SK-N-DZ (cell line): ENCODE data around the gene GPR141.
"Not testable (repeated sequence)": the region's sequence is repeated elsewhere in the genome, so short reads cannot be mapped to it uniquely, and the experiment has no call there.

Experiments
- DNase-seq: peaks from one replicate; pipeline ENCODE4 v3.0.0-alpha.2; 2015; ENCODE audit warnings: low spot score

Gene GPR141

DNA sequence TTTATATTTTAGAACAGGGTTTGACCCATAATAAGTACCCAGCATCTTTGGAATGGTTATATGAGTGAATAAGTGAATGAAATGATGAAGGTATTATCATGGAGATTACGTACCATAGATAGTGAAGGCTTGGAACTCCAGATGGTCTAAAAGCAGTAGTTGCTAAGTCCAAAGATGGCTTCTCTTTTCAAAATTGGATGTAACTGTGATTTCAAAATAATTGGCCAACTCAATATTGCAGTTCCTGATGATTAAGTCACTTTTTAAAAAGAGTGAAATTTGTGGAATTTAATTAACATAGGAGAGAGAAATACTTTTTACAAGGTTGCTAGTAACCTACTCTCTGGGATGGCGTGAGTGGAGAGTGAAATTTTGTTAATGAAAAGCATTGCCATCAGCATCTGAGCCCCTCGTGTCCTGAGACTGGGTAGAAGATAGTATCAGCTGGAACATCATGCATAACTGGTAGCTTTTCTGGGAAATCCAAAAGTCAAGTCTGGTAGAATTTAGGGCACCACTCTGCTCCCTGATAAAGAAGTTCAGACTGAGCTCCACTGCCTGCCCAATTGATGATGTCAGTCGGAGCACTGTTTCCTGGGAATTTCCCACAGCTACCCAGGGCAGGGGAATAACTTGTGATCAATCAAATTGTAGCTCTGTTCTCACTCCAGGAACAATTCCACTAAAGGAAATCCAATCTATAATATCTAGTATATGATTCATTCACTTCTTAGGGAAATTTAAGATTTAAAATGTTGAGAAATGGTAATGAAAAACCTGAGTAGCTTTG, 3.2 kb downstream of the GPR141 start:
- no peak for DNase-seq

DNA sequence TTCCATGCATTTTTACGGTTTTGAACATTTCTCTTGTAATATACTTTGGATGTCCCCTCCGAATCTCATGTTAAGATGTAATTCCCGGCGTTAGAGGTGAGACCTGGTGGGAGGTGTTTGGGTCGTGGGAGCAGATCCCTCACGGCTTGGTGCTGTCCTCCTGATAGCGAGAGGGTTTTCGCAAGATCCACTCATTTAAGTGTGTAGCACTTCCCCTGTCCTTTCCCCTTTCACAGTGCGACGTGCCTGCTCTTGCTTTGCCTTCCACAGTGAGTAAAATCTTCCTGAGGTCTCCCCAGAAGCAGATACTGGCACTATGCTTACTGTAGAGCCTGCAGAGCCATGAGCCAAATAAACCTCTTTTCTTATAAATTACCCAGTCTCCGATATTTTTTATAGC, 6.6 kb downstream of the GPR141 start:
- no peak for DNase-seq

DNA sequence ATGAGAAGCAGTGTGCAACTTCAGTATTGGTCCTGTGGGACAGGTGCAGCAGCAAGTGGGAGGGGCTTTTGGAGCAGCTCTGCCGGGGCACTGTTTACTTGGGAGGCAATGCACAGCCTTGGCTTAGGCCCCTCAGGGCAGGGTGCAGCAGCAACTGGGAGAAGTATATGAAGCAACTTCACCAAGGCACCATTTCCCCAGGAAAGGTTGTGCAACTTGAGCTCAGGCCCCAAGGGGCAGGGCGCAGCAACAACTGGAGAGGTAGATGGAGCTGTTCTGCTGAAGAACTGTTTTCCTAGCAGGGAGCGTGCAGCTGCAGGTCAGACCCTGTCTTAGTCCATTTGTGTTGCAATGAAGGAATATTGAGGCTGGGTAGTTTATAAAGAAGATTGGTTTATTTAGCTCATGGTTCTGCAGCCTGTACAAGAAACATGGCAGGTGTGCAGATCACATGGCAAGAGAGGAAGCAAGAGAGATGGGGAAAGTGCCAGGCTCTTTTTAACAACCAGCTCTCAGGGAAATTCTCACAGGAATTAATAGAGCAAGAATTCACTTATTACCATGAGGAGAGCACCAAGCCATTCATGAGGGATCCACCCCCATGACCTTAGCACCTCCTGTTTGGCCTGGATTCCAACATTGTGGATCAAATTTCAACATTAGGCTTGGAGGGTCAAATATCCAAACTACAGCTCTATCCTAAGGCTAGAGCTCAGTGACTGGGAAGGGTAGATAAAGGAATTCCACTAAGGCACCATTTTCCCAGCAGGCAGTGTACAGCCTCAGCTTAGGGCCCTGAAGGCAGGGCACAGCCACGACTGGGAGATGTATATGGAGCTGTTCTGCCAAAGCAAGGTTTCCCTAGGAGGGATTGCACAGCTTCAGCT, 10.9 kb downstream of the GPR141 start:
- no peak for DNase-seq

DNA sequence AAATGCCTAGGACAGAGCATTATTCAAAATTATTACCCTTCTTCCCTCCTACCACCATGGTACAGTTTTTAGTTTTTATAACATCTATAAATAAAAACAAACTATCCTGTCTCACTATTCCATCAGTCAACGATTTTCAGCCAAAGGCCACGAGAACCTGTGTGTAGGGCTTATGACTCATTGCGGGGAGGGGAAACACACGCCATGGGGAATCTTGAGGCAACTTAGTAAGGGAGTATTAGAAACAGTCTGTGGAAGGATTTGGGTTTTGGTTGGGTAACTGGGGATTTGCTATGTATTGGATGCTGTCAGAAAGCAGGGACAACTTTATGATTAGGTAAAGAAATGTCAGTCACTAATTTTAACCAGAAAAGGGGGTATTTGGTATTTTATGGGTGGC, 14.7 kb downstream of the GPR141 start:
- DNase-seq = no peak

DNA sequence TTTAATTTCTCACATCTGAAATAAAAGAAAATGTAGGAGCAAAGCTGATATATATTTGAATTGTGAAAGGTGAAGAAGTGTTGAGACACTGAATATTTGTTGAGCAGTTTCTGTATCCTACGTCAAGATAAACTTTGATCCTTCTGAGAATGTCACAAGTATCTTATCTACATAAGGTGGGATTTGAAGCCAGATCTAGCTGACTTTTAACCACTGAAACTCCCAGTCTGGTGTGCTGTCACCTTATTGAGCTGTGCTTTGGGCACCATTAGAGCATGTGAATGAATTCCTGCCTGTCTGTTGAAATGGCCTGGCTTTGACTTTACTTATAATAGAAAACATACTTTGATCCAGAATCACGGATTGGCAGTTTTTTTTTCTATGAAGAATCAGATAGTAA, 15.2 kb downstream of the GPR141 start:
- DNase-seq = no peak

DNA sequence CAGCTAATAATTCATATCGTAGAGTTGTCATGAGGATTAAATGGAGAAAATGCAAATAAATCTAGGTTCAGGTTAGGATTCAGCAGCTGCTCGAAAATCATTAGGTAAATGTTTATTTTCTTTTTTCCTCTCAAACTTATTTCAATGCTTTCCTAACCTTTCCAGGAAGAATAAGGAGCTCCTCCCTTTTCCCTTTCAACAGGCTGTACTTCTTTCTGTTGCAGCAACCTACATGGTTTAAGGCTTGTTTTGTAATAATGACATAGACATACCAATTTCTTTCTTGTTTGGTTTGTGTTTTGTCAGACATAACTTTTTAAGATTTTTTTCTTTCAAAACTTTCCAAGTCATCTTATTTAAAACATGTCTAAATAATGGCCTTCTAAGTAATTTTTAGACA, 18.2 kb downstream of the GPR141 start:
- no peak for DNase-seq

DNA sequence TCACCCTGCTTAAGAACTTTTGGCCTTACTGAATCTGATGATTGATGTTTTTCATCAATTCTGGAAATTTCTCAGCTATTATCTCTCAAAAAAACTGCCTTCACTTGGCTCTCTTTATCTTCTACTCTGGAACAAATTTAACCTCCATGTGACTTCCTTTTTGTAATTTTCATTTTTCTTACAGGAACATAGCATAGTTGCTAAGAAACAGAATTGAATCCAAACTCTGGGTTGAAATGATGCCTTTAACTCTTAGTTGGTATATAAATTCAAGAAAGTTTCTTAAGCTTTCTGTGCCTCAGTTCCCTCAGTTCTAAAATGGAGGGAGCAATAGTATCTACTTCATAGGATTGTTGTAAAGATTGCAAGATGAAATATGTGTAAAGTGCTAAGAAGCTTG, 19.8 kb downstream of the GPR141 start:
- DNase-seq = no peak

DNA sequence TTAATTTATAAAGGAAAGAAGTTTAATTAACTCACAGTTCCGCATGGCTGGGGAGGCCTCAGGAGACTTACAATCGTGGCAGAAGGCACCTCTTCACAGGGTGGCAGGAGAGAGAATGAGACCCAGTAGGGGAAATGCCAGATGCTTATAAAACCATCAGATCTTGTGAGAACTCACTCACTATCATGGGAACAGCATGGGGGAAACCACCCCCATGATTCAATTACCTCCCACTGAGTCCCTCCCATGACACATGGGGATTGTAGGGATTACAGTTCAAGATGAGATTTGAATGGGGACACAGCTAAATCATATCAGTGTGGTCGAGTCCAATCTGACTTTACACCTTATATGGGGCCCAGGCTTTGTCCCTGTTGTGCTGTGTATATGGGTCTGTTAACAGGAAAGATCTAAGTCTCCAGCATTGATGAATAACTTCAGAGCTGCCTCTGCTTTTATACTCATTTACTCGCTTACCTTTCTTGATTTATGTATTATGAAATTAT, 20.8 kb downstream of the GPR141 start:
- not testable (repeated sequence) for DNase-seq

DNA sequence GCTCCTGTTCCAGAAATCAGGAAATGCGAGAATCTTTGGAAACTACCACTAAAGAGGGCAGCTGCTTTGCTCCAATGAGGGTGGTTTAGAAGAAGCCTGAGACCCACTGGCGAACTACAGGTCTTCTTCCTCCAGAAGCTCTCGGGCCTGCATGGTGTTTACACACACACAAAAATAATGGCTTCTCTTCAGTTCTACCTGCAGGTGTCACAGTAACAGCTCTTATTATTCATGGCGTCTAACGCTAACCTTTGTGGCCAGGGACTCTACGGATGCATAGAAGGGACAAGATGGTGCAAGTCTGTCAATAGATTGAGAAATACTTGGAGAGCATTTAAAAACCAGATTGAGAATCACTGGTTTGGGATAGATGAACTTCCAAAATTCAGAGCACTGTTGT, 22.4 kb downstream of the GPR141 start:
- DNase-seq = no peak

DNA sequence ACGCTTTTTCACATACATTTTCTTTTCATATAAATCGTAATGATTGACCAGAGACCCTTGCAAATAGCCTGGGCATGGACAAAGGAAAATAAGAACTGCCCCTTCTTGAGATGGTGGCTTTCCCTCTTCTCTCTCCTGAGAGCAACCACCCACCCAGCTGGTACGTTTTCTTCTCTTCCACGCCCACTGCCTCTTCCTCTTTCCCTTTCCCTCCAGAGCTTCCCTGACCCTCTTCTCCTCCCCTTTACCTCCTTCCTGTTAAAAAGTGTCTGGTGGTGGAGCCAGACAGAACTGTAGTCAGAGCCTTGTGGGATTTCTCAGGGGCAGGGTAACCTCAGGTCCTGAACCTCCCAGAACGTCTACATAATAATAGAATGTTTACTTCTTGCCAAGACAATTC, 23.2 kb downstream of the GPR141 start:
- no peak for DNase-seq

DNA sequence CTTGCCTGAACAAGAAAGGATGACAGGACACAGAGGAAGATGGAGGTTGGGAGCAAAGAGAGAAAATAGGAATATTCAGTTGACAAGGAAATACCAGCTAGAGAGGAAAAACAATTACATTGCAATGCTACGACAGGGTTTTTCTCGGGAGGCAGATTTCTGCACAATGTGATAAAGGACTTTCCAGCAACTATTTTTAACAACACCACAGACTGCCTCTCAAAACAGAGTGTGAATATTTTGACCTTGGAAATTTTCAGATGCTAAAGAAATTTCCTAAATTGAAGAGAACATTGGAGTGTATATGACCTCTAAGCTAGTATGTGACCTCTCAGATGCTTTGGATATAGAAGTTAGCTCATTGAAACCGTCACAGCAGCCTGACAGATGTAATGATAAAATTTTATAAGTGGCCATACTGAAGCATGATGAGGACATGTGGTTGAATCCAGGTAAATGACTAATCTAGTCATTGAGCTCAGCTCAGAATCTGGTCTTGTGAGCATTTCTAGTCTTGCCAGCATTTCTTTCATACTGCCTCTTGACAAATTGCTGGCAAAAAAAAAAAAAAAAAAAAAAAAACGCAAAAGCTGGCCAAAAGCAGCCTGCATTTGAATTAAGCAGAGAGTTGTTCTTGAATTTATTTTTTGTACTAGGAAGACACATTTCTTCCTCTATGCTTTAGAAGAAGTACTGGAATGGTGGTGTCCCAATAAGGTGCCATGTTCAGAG, 24.4 kb downstream of the GPR141 start:
- no peak for DNase-seq

DNA sequence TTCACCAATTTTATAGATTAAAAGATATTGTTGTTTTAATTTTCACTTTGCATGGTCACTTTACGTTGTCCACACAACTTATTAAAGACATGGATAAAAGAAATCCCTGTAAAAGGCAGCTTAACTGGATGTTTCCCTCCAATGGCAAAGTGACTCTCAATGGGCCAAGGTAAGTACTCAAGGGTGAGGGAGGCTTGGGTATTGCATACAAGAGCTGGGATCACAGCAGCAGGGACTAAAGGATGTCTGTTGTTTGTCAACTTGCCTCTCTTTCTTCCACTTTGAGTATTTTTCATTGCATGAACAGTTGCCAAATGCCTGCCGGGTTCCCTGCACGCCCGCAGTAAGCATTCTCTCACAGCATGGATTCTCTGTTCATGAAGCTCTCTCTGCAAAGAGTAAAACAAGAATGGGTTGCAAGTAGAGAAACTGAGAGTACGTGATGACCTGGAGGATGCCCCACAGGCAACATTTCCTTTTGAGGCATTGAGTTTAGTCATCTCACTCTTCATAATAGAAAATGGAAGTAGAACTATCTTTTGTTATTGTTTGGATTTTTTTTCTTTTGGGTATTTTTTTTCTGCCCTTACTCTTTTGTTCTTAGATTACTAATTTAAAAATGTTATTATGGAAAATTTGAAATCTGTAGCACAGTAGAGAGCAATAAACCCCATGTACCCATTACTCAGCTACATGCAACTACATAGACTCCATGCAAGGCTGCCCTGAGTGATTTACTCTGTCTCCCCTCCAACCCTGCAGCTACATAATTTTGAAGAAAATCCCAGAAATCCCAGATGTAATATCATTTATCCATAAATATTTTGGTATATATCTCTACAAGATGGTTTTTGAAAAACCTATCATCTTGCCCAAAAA, 26.3 kb downstream of the GPR141 start:
- no peak for DNase-seq

DNA sequence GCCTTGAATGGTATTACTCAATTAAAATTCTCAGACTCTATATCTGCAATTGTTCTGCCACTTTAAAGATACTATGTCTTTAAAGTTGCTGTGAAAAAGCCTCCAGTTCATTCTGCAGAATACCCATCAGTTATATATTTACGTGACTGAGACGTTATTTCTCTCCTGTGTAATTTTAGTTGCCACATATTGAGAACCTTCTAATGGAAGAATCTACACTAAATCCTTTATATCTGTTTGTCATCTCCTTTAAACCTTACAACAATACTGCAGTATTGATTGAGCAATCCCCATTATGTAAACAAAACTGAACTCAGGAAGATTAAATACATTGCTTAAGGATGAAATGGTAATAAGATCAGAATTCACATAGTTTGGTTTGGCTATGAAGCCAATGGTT, 30.0 kb downstream of the GPR141 start:
- DNase-seq = no peak

DNA sequence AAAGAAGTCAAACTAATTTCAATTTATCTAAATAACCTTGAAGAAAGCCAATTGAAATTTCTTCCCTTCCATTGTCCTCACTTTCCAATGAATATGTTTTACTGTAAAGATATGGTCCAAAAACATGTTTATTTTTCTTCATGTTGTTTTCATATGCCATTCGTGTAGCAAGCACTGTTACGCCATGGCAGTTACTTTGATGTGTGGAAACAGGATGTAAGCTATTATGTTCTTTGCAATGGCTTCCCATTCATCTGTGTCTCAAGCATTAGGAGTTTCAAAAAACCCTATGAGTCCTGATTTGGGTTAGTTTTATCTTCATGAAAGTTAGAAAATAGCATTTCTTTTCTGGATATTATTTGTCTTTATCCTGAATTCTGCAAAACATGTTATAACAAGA, 31.0 kb downstream of the GPR141 start:
- DNase-seq = no peak

DNA sequence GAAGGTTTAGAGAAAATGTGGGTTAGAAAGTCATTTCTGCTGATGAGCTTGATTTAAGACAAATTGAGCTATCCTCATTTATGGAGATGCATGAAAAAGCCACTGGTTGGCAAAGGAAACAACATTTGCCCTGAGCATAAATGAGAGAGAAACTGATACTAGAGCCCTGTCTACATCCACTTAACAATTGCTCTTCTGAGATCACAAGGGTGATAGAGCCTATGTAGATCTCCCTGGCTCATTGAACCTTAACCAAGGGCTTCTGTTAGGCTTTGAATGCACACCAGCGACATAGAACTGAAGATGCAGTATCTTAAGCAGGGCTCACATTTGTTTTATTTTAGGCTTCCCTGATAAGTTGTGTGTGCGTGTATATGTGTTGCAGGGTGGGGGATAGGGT, 35.0 kb downstream of the GPR141 start:
- no peak for DNase-seq

DNA sequence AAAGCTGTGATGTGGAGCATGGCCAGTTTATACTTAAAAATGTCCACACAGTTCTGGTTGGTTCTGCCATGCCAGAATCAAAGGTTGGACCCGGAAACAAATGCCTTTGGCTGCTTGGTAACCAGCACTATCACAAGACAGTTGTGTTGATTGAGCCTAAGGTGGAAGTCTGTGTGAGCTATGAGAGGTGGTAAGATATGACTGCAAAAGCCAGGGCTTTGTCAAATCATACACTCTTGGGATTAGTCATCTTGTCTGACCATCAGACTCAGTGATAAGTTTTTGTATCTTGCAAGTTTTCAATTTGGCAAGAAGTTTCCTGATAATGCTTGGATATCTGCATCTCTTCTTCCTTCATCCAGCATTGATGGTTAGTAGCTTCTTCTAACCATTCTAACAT, 35.5 kb downstream of the GPR141 start:
- DNase-seq = no peak

DNA sequence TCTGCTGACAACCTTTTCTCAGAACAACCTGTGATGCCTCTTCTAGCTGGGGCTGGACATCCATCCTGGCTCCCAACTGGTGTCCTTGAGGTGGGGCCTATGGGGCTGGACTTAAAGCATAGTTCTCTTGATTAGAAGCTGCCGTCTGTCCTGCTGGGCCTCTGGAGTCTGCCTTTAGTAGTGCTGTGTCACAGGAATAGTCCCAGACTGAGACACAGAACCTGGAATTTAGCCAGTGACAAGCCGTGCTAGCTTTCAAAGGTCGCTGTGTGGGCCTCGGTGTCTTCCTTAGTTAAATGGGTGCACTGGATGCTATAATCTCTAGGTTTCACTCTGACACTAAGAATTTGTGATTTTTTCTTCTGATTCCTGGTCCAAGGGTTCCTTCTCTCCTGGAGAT, 41.2 kb downstream of the GPR141 start:
- no peak for DNase-seq

DNA sequence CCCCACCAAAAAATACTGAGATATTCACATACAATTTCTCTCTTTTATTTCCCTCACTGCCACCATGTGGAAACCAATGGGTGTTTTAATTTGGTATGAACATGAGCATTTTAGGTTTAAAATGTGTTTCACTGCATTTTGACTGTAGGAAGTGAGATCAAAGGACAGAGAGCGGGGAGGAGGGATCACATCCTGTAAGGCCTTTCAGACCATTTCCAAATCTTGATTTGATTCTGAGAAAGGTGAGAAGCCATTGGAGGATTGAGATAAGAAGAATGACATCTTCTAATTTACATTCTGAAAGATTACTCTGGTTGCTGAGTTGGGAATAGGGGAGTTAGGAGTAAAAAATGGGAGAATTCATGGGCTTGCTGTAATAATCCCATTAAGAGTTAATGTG, 42.5 kb downstream of the GPR141 start:
- no peak for DNase-seq

DNA sequence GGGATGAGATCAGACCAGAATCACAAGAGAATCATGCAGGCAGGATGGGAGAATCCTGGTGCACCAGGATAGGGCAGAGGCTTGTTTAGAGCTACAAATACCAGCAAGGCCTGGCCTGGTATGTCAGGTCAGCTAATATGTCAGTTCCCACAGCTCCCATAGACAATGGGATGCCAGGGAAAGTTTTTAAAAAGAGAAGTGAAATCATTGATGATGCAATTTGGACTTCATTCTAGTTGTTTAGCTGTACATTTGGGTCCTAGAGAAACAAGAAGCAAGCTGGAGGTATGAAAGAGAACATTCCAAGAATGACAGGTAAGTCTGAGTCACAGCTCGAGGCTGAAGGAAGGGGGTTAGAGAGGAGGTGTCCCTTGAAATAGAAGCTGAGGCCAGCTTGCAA, 45.2 kb downstream of the GPR141 start:
- no peak for DNase-seq

DNA sequence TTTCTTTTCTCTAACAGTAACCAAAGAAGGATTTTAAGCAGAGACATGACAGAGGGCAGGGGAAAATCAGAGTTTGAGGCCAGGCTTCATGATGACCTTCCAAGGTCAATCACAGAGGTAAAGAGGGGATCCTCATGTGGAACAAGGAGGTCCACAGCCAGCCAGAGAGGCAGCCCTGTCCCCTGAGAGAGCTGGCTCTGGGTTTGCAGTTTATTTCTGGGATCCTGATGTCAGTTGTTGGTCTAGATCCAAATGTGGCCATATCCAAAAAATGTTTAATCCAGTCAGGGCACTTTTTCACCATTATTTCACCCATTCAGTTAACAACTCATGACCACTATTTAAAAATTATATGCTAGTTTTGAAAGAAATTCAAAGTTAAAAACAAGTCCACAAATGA, 45.6 kb downstream of the GPR141 start:
- DNase-seq = no peak

DNA sequence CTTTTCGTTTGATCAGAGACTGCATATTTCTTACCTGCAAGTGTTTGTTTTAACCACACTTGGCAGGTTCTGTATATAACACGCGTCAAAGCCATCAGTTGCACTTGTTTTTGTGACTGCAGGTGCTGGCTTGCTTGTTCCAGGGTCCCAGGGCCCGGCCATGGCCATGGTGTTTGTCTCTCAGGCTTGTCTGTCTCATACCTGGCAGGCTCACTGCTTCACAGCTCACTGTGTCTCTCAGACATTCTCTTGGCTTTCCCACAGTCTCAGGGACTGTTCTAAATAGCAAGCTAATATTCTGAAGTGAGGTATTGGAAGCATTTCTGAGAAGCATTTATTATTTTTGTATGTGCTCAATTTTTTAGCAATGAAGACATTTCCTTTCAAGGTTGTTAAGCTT, 46.9 kb downstream of the GPR141 start:
- DNase-seq = no peak
